ENCODE measurements around the gene MAGI3.
"Not testable (repeated sequence)": the region's sequence is repeated elsewhere in the genome, so short reads cannot be mapped to it uniquely, and the experiment has no call there.

The MAGI3 gene

GRCh38 chr1:113401067-113401466 is 10.8 kb downstream of the MAGI3 start:
- no peak for DNase-seq

GRCh38 chr1:113401728-113402127 is 11.4 kb downstream of the MAGI3 start:
- no peak for DNase-seq

- no peak for DNase-seq
Observed at GRCh38 chr1:113403065-113403464, 12.8 kb downstream of the MAGI3 start.

- no peak for DNase-seq
Observed at GRCh38 chr1:113405573-113405972, 15.3 kb downstream of the MAGI3 start.

- DNase-seq: not testable (repeated sequence)
Observed at GRCh38 chr1:113406149-113406548, 15.8 kb downstream of the MAGI3 start.

GRCh38 chr1:113409363-113409762 is 19.0 kb downstream of the MAGI3 start:
- DNase-seq: no peak

- DNase-seq: not testable (repeated sequence)
Observed at GRCh38 chr1:113412020-113412419, 21.7 kb downstream of the MAGI3 start.

GRCh38 chr1:113415310-113416070 is 25.2 kb downstream of the MAGI3 start:
- no peak for DNase-seq

GRCh38 chr1:113416071-113416470 is 25.8 kb downstream of the MAGI3 start:
- DNase-seq: not testable (repeated sequence)

GRCh38 chr1:113416496-113416895 is 26.2 kb downstream of the MAGI3 start:
- no peak for DNase-seq

- no peak for DNase-seq
Observed at GRCh38 chr1:113422315-113423068, 32.2 kb downstream of the MAGI3 start.

- no peak for DNase-seq
Observed at GRCh38 chr1:113423826-113424225, 33.5 kb downstream of the MAGI3 start.

- no peak for DNase-seq
Observed at GRCh38 chr1:113429461-113430153, 39.3 kb downstream of the MAGI3 start.

GRCh38 chr1:113433184-113433583 is 42.9 kb downstream of the MAGI3 start:
- DNase-seq: no peak

- DNase-seq: no peak
Observed at GRCh38 chr1:113434081-113434873, 44.0 kb downstream of the MAGI3 start.

GRCh38 chr1:113434874-113435175 is 44.5 kb downstream of the MAGI3 start:
- no peak for DNase-seq

GRCh38 chr1:113437554-113438341 is 47.4 kb downstream of the MAGI3 start:
- DNase-seq: no peak

GRCh38 chr1:113438505-113439276 is 48.4 kb downstream of the MAGI3 start:
- DNase-seq: no peak

- no peak for DNase-seq
Observed at GRCh38 chr1:113439277-113439670, 49.0 kb downstream of the MAGI3 start.

GRCh38 chr1:113442131-113442530 is 51.8 kb downstream of the MAGI3 start:
- no peak for DNase-seq

- no peak for DNase-seq
Observed at GRCh38 chr1:113444857-113445256, 54.5 kb downstream of the MAGI3 start.
